GM12875 (cell line): ENCODE data around the gene MXD4.
A peak's percentile ranks its signal among the peaks of the same experiment; 100 is the strongest.
"Not testable (repeated sequence)": the region's sequence is repeated elsewhere in the genome, so short reads cannot be mapped to it uniquely, and the experiment has no call there.

Experiments
- H3K4me3 ChIP-seq: one replicate; pipeline ENCODE4 v1.5.1; 2011; ENCODE audit warnings: low read depth, low read length, control low read depth
- TF ChIP-seq, protein P1 (sequence below): IDR thresholded peaks from 2 replicates; pipeline ENCODE4 v1.5.1; 2011; ENCODE audit warnings: low read depth, mild to moderate bottlenecking, control low read depth, inconsistent platforms, low read length, moderate library complexity, borderline replicate concordance; ENCODE audit not compliant: insufficient read depth

Gene MXD4

GRCh38 chr4:2281575-2282343 is 19.9 kb upstream of the MXD4 start:
- TF ChIP-seq, protein P1, sequence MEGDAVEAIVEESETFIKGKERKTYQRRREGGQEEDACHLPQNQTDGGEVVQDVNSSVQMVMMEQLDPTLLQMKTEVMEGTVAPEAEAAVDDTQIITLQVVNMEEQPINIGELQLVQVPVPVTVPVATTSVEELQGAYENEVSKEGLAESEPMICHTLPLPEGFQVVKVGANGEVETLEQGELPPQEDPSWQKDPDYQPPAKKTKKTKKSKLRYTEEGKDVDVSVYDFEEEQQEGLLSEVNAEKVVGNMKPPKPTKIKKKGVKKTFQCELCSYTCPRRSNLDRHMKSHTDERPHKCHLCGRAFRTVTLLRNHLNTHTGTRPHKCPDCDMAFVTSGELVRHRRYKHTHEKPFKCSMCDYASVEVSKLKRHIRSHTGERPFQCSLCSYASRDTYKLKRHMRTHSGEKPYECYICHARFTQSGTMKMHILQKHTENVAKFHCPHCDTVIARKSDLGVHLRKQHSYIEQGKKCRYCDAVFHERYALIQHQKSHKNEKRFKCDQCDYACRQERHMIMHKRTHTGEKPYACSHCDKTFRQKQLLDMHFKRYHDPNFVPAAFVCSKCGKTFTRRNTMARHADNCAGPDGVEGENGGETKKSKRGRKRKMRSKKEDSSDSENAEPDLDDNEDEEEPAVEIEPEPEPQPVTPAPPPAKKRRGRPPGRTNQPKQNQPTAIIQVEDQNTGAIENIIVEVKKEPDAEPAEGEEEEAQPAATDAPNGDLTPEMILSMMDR: peak; percentile 37; the same call in 1 of the 2 replicates
- H3K4me3 ChIP-seq: no peak overlapping the region

DNA sequence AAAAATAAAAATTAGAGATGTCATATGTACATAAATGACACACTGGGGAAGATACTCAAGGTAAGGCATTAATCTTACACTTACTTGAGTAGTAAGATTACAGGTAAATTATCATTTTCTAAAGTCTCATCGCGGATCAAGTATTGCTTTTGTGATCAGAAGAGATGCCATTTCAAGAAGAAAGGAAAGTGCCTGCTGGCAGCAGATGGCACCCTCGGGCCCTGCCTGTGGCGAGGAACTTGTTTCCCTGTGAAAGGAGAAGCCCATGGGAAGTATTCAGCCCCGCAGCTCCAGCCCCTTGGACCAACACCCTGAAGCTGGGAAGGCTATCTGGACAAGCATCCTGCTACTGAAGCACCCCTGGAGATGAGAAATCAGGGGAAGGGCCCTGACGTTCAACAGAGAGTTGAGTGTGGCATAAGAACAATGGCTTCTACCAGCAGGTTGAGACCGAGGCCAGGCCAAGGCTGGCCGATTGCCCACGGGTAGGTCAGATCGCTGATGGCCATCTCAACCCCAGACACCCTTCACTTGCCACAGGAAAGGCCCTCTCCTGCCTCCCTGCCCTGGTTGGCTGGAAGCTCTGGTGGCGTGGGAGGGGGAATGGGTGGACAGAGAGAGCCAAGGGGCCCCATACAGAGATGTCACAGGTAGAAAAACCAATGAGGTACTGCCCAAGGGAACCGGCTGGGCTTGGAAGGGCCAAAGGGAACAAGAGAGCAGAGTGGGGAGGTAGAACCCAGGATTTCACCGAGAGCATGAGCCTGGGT is 18.8 kb upstream of the MXD4 start:
- TF ChIP-seq, protein P1: no peak
- H3K4me3 ChIP-seq: no peak overlapping the region

DNA sequence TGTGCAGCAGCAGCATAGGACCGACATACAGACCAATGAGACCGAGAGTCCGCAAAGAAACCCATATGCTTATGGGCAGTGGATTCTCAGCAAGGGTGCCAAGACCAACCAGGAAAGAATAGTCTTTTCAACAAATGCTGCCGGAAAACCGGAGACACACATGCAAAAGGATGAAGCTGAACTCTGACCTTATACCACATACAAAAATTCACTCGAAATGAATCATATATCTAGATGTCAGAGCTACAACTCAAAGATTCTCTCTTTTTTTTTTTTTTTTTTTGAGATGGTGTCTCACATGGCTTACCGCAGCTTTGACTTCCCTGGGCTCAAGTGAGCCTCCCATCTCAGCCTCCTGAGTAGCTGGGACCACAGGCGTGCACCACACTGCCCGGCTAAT is 16.0 kb upstream of the MXD4 start:
- no peak overlapping the region for H3K4me3 ChIP-seq
- TF ChIP-seq, protein P1: no peak

DNA sequence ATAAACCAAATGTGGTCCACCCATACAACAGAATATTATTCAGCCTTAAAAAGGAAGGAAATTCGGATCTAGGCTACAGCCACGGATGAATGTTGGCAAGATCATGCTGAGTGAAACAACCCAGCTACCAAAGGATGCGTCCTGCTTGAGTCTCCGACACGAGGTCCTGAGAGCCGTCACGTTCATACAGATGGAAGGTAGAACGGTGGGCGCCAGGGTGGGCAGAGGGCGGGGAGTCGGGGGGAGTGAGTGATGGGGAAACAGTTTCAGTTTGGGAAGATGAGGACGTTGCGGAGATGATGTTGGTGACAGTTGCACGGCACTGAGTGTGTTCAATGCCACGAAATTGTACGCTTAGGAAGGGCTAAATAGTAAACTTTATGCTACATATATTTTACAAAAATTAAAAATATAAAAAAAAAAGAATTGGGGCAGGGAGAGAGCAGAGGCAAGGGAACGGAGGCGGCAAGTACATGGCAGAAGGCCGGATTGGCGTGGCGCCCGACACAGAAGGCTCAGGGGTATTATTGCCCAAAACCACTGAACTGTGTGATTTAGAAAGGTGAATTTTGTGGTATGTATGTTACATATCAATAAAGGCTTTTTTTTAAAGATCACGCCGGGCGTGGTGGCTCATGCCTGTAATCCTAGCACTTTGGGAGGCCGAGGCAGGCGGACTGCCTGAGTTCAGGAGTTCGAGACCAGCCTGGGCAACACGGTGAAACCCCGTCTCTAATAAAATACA is 14.8 kb upstream of the MXD4 start:
- TF ChIP-seq, protein P1: no peak
- H3K4me3 ChIP-seq: no peak overlapping the region

GRCh38 chr4:2275546-2276251 is 13.8 kb upstream of the MXD4 start:
- no peak overlapping the region for H3K4me3 ChIP-seq
- TF ChIP-seq, protein P1: no peak

DNA sequence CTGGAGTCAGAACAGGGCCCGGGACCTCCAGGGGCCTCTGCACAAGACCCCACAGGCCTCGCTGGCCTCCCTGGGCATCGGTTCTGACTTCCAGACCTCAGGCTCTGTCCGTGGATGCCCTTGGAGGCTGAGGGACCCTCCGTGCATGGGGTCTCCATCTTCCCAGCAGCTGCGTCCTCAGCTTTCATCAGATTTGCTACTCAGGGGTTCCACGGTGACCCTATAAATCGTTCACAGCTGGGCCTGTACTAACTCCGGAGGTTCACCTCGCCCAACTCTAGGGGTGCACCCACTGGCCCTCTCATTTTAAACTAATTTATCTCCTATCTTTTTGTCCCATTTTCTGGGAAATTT is 13.1 kb upstream of the MXD4 start:
- not testable (repeated sequence) for H3K4me3 ChIP-seq
